ENCODE results near the gene RPS27A. TPM values are rescaled to one million over a fixed set of nuclear protein-coding genes. Genes with fewer than 3 reads are reported as not detected.
"Not testable (repeated sequence)": the region's sequence is repeated elsewhere in the genome, so short reads cannot be mapped to it uniquely, and the experiment has no call there.

RPS27A gene
- total RNA-seq, 1 donor from 2014 or later = 239 TPM

DNA sequence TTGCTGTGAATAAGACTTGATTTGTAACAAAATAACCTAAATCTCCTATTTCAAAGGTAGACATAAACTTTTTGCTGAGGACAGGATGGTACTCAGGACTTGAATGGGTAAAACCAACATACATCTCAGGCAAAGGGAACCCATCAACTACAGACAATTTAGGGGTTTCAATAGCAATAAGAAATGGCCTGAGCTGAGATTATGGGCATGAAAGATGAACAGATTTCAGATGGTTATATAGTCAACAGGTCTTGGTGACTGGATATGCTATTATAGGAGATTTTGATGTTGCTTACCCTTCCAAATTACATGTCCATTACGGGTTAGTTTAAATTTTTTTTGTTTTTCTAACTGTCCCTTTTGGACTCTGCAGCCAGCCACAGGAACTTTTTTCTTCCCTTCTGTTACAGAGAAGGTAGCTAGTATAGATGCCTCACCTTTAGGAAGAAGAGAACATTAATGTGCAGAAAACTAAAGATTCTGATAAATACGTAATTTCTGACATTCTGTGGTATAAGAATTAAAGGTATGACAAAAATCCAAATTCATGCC, 4.6 kb downstream of the RPS27A start:
- DNase-seq (ENCODE audit: low spot score) (no peak), ATAC-seq (no peak)

DNA sequence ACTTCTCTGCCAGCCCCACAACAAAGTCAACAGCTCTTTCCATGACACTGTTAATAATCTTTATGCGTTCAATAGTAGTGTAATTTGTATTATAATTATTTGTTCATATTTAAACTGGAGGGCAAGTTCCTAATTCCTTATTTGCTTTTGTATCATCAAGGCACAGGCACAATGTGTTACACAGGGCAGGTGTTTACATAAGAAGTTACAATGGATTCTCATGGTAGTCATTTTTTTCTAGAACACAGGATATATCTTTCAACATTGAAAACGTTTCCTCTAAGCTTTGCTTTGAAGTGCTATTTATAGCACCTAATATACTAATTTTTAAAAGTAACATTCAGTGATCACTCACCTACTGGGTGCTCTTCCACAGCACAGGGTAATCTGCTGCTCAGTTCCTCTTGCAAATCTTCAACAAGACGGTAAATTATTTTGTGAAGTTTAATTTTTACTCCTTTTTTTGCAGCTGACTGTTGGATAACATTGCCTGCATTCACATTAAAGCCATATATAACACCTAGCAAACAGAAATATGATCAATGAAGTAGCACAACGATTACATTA, 7.3 kb downstream of the RPS27A start:
- no peak for ATAC-seq
- no peak for DNase-seq (ENCODE audit: low spot score)

GRCh38 chr2:55241582-55241981, 9.1 kb downstream of the RPS27A start:
- not testable (repeated sequence) for ATAC-seq; DNase-seq (ENCODE audit: low spot score)

- DNase-seq (ENCODE audit: low spot score) = no peak
- ATAC-seq = no peak
Observed at GRCh38 chr2:55242617-55243016, 10.1 kb downstream of the RPS27A start.

DNA sequence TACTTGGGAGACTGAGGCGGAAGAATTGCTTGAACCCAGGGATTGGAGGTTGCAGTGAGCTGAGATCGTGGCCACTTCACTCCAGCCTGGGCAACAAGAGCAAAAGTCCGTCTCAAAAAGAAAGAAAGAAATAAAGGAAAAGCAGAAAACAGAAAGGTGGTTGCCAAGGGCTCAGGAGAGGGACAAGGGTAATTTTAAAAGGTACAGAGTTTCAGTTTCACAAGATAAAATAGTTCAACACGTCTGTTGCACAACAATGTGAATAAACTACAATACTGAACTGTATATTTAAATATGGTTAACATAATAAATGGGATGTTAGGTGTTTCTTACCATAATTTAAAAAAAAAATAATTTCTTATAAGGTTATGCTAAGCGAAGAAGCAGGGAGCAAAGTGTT, 12.9 kb downstream of the RPS27A start:
- ATAC-seq (peak; percentile 64), DNase-seq (ENCODE audit: low spot score) (no peak)

GRCh38 chr2:55247025-55247424, 14.5 kb downstream of the RPS27A start:
- no peak for DNase-seq (ENCODE audit: low spot score)
- no peak for ATAC-seq

- DNase-seq (ENCODE audit: low spot score) (no peak), ATAC-seq (peak; percentile 78)
Observed at GRCh38 chr2:55252832-55253231, 20.3 kb downstream of the RPS27A start.

- not testable (repeated sequence) for ATAC-seq
Observed at GRCh38 chr2:55259586-55259985, 27.1 kb downstream of the RPS27A start.

GRCh38 chr2:55268288-55268906, 35.9 kb downstream of the RPS27A start:
- DNase-seq (ENCODE audit: low spot score) (no peak), ATAC-seq (peak; percentile 5)

More at GRCh38 chr2:55259586-55259985, 27.1 kb downstream of the RPS27A start:
- DNase-seq (ENCODE audit: low spot score) = not testable (repeated sequence)

DNA sequence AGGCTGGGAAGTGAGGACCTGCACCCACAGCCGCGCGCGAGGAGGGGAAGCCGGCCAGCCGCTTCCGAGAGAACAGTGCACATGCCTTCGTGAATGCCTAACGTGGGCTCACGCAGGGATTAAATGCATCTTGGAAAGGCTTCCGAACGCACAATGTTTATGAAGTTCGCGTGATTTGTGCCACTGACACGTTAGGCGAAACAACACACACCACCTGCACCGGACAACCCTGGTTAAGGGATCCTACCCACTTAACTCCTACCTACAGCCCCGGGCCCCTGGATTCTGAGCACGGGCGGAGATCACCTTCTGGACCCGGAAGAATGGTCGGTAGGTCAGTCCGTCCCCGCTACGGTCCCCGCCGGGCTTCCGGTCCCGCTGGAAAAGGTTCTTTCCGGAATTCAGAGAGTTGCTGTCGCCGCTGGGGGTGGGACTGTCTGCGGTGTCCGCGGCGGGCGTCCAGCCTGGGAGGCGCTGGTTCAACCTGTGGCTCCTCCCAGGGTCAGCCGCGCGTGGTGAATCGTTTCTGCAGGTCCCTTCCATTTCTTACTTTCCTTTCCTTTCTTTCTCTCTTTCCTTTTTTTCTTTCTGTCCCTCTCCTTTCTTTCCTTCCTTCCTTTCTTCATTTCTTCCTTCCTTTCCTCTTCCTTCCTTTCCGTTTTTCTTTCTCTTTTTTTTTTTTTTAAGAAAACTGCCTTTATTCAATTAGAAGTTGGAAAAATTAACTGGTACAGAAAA, 36.6 kb downstream of the RPS27A start, which contains the start of gene MTIF2:
MTIF2 (minus strand) TSS at position 325 of the 738 bp plus-strand sequence. CDS start 5,373 bp downstream, outside the sequence.
- ATAC-seq = peak; percentile 99
- DNase-seq (ENCODE audit: low spot score) = peak; percentile 97

- ATAC-seq (peak; percentile 2), DNase-seq (ENCODE audit: low spot score) (no peak)
Observed at GRCh38 chr2:55269645-55269990, 37.1 kb downstream of the RPS27A start.

DNA sequence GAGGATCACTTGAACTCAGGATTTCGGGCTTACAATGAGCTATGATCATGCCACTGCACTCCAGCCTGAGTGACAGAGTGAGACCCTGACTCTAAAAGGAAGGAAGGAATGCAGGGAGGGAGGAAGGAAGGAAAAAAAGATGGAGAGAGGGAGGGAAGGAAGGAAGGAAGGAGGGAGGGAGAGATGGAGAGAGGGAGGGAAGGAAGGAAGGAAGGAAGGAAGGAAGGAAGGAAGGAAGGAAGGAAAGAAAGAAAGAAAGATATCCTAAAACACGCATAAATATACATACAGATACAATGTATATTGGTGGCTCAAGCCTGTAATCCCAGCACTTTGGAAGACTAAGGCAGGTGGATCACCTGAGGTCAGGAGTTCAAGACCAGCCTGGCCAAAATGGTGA, 41.9 kb downstream of the RPS27A start:
- not testable (repeated sequence) for ATAC-seq; DNase-seq (ENCODE audit: low spot score)

GRCh38 chr2:55277310-55277709, 44.8 kb downstream of the RPS27A start:
- ATAC-seq (peak; percentile 14), DNase-seq (ENCODE audit: low spot score) (no peak)

DNA sequence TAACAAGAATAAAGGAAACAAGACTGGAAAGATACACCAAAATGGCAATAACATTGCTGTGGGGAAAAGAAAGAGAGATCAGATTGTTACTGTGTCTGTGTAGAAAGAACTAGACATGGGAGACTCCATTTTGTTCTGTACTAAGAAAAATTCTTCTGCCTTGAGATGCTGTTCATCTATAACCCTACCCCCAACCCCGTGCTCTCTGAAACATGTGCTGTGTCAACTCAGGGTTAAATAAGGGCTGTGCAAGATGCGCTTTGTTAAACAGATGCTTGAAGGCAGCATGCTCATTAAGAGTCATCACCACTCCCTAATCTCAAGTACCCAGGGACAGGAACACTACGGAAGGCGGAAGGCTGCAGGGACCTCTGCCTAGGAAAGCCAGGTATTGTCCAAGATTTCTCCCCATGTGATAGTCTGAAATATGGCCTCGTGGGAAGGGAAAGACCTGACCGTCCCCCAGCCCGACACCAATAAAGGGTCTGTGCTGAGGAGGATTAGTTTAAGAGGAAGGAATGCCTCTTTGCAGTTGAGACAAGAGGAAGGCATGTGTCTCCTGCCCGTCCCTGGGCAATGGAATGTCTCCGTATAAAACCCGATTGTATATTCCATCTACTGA, 46.8 kb downstream of the RPS27A start:
- ATAC-seq = not testable (repeated sequence)

GRCh38 chr2:55279859-55280424, 47.5 kb downstream of the RPS27A start:
- ATAC-seq = not testable (repeated sequence)

More for the DNA sequence above, 46.8 kb downstream of the RPS27A start:
- not testable (repeated sequence) for DNase-seq (ENCODE audit: low spot score)

DNA sequence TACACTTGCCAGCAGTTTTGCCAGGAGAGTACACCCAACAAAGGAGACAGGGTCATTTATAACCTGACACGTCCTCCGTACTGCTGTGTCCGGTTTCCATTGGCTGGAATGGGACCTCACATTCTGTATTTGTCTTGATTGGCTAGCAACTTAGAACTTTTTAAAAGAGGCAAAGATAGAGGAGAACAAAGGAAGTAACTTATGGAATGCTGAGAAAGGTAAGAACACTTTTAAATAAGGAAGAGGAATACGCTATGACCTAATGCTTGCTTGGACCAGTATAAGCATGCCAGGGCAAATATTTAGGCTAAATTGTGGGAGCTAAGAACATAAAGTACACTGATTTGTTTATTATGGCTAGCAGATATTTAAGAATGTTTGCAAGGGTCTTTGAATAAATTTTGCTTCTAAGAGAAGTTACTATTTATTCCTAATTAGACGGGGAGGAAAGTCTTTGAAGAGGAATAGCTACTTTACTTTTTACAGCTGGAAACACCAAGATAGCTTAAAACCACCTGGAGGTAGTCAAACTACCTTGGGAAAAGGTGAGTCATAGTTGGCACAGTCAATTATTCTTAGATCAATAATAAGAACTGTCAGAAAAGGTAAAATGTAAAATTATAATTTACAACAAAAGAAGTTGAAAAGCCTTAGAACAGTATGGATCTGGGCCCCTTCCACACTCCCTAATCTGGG, 48.5 kb downstream of the RPS27A start:
- ATAC-seq; DNase-seq (ENCODE audit: low spot score): not testable (repeated sequence)

More at GRCh38 chr2:55279859-55280424, 47.5 kb downstream of the RPS27A start:
- DNase-seq (ENCODE audit: low spot score) = not testable (repeated sequence)

- ATAC-seq (peak; percentile 96), DNase-seq (ENCODE audit: low spot score) (peak; percentile 93)
Observed at GRCh38 chr2:55282110-55282917, 49.8 kb downstream of the RPS27A start.

DNA sequence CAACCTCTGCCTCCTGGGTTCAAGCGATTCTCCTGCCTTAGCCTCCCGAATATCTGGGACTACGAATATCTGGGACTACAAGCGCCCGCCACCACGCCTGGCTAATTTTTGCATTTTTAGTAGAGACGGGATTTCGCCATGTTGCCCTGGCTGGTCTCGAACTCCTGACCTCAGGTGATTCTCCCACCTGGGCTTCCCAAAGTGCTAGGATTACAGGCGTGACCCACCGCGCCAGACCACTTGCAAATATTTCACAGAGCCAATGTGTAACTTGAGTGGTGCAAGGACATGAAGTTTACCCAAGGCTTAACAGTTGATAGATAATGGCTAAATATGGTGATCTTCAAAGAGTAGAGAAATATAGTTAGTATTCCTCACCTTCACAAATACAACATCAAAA, 50.6 kb downstream of the RPS27A start:
- ATAC-seq (no peak), DNase-seq (ENCODE audit: low spot score) (no peak)
